ENCODE measurements around the gene B3GALT5.

B3GALT5 gene

GRCh38 chr21:39700318-39700717 is 87.6 kb downstream of the B3GALT5 start:
- DNase-seq (ENCODE audit: low read depth): no peak

GRCh38 chr21:39703578-39703977 is 90.8 kb downstream of the B3GALT5 start:
- DNase-seq (ENCODE audit: low read depth): no peak

GRCh38 chr21:39705849-39706248 is 93.1 kb downstream of the B3GALT5 start:
- no peak for DNase-seq (ENCODE audit: low read depth)

GRCh38 chr21:39707316-39707715 is 94.6 kb downstream of the B3GALT5 start:
- DNase-seq (ENCODE audit: low read depth): no peak

GRCh38 chr21:39710866-39711265 is 98.1 kb downstream of the B3GALT5 start:
- no peak for DNase-seq (ENCODE audit: low read depth)

- DNase-seq (ENCODE audit: low read depth): no peak
These were observed 99.5 kb downstream of the B3GALT5 start for GRCh38 chr21:39712273-39712672.

- no peak for DNase-seq (ENCODE audit: low read depth)
These were observed 100.2 kb downstream of the B3GALT5 start for GRCh38 chr21:39712976-39713375.

GRCh38 chr21:39713905-39714304 is 101.2 kb downstream of the B3GALT5 start:
- no peak for DNase-seq (ENCODE audit: low read depth)

- no peak for DNase-seq (ENCODE audit: low read depth)
These were observed 101.6 kb downstream of the B3GALT5 start for GRCh38 chr21:39714331-39714730.

- DNase-seq (ENCODE audit: low read depth): peak; percentile 23
These were observed 103.2 kb downstream of the B3GALT5 start for GRCh38 chr21:39715804-39716397.

GRCh38 chr21:39720126-39720778 is 107.5 kb downstream of the B3GALT5 start:
- DNase-seq (ENCODE audit: low read depth): no peak

GRCh38 chr21:39721885-39722284 is 109.1 kb downstream of the B3GALT5 start:
- no peak for DNase-seq (ENCODE audit: low read depth)
